Measurements from ENCODE around the gene IQCN. TPM values are rescaled to one million over a fixed set of nuclear protein-coding genes. Genes with fewer than 3 reads are reported as not detected.

The IQCN gene
- total and polyA plus RNA-seq, 12 donors = 0.17 to 7.8 (median 0.96) TPM

DNA sequence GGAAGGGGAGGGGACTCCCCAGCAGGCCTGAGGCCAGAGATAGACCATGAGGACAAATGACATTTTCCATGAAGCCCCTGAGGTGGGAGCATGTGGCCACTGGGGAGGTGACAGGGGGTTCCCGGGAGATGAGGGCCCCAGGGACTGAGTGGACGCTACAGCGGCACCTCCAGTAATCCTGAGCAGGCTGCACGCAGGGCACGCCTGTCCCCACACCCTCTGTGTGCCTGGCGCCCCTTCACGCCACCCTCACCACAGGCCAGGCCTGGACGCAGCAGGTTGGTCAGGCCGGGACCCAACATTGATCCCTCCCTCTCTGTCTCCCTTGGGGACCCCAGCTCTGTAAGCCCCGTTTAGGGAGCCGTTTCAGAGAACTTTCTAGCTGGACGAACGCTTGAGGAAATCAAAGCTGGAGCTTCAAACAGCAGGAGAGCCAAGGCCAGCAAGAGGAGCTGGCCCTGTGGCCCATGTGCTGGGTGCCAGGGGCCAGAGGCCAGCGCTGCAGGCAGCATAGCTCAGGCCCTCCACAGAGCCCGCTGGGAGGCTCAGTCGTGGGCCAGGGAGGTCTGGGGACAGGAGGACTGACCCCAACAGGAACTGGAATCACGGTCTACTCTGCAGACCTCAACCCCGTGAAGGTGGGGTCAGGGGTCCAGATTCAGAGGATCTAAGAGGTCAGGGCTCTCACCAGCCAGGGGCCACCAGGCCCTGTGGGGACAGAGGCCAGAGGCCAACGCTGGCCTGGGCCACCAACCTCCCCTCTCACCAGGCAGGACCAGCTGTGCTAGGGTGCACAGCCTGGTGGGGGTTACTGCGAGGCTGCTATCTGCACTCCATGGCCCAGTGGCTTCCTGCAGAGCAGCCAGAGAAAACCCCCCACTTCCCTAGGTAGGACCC, 34.0 kb upstream of the IQCN start:
- H3K27ac ChIP-seq = peak overlapping the region in 9 of 10 donors; percentile 14 to 100 (median 97)
- WGBS, 2 donors = 83% methylated on average over 20 of the region's 20 CpGs
- intact Hi-C loops (cut with DNase I) = no loop called here
- peaks cover 14 to 47% (median 37%) of the 10 kb centered on the region in 9 donors for H3K4me1 ChIP-seq
- H3K9me3 ChIP-seq = no peaks in the 10 kb centered on the region
- H3K36me3 ChIP-seq = peaks cover 0 to 68% (median 6%) of the 10 kb centered on the region in 9 donors
- DNase-seq (no peak), ATAC-seq (no peak)
- H3K27me3 ChIP-seq = no peaks in the 10 kb centered on the region
- H3K4me3 ChIP-seq = no peak overlapping the region
- TF ChIP-seq, protein P1, sequence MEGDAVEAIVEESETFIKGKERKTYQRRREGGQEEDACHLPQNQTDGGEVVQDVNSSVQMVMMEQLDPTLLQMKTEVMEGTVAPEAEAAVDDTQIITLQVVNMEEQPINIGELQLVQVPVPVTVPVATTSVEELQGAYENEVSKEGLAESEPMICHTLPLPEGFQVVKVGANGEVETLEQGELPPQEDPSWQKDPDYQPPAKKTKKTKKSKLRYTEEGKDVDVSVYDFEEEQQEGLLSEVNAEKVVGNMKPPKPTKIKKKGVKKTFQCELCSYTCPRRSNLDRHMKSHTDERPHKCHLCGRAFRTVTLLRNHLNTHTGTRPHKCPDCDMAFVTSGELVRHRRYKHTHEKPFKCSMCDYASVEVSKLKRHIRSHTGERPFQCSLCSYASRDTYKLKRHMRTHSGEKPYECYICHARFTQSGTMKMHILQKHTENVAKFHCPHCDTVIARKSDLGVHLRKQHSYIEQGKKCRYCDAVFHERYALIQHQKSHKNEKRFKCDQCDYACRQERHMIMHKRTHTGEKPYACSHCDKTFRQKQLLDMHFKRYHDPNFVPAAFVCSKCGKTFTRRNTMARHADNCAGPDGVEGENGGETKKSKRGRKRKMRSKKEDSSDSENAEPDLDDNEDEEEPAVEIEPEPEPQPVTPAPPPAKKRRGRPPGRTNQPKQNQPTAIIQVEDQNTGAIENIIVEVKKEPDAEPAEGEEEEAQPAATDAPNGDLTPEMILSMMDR (IDR thresholded peaks at IDR 0.05) = no peak

DNA sequence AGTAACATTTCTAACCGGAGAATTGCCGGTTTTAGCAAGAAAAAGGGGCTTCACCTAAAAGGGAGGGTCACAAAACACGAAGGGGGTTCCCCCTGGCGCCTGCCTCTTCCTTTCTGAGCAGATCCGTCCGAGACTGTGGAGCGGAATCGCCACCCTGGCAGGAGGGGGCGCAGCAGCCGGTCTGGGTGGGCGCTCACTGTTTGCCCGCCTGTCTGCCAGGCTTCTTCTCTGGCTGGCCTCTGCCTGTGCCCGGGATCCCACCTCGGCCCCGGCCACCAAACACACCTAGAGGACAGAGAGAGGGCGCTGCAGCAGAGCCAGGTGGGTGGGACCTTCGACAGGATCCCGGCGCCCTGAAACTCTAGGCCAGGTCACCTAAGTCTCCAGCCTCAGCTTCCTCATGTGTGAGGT, 33.0 kb upstream of the IQCN start:
- Histone ChIP-seq H3K27me3 (no peaks in the 10 kb centered on the region), H3K4me3 (no peak overlapping the region), H3K9me3 (no peaks in the 10 kb centered on the region), H3K36me3 (peaks cover 0 to 57% (median 6%) of the 10 kb centered on the region in 9 donors), H3K4me1 (peaks cover 24 to 55% (median 47%) of the 10 kb centered on the region in 9 donors), H3K27ac (peak overlapping the region in 9 of 10 donors; percentile 58 to 100 (median 98))
- 87 to 90% methylated on average over 19 of the region's 19 CpGs for WGBS, 2 donors
- TF ChIP-seq, protein P1 (IDR thresholded peaks at IDR 0.05) = no peak
- no peak for DNase-seq
- intact Hi-C loops (cut with DNase I) = loop anchor here in 1 of 10 donors (2.0 kb wide), 1 partner anchor 14 kb away; no protein-coding TSS in a partner anchor
- no peak for ATAC-seq

DNA sequence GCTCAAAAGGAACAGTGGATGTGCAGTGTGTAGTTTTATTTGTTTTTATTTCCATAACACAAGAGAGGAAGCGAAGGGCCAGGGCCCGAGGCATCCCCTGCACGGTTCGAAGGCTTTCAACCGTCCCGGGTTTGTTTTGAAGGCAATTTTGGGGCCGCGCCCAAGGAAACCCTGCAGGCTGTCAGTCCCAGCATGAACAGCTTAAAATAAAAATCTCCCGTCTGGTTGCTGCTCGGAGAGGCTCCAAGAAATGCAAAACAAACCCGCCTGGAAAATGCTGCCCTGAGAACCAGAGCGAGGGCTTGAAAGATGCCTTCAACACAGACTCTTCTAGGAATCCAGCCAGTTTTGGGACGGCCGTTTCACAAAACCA, 32.6 kb upstream of the IQCN start:
- TF ChIP-seq, protein P1 (IDR thresholded peaks at IDR 0.05) = no peak
- peak overlapping the region in 9 of 10 donors; percentile 58 to 100 (median 98) for H3K27ac ChIP-seq
- H3K4me3 ChIP-seq = no peak overlapping the region
- no peaks in the 10 kb centered on the region for H3K27me3 ChIP-seq
- DNase-seq (no peak), ATAC-seq (no peak)
- peaks cover 24 to 59% (median 49%) of the 10 kb centered on the region in 9 donors for H3K4me1 ChIP-seq
- H3K9me3 ChIP-seq = no peaks in the 10 kb centered on the region
- intact Hi-C loops (cut with DNase I) = loop anchor here in 1 of 10 donors (2.0 kb wide), 1 partner anchor 14 kb away; no protein-coding TSS in a partner anchor
- peaks cover 0 to 53% (median 6%) of the 10 kb centered on the region in 9 donors for H3K36me3 ChIP-seq
- 76 to 78% methylated on average over 14 of the region's 14 CpGs for WGBS, 2 donors

DNA sequence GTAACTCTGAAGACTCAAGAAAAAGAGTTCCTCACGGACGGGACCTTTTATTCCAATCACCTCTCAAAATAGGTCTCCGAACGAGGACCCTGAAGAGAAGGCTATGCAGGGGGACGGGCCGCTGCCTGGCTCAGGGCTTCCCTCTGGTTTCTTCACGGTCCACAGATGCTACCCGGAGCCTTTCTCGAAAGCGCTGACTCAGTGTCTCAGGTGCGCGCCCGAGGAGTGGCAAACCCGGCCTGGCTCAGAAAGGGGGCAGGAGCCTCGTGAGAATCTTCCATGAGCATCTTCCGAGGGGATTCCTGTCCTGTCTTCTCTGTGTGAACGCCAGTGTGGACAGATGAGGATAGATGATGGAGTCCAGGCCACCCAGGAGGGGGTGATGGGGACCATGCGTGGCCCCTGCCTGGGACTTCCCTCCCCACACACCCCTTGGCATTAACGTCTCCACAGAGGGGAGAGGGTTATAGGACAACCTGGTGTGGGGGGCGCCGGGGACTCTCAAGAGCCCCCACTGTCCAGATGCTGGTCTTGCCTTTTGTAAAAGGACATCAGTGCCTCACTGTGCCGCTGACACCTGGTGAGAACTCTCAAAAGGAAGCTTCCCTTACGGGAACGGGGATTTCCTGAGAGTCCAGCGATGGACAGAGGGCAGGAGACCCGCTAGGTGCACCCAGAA, 32.1 kb upstream of the IQCN start:
- Histone ChIP-seq H3K27me3 (no peaks in the 10 kb centered on the region), H3K27ac (peak overlapping the region; percentile 6 to 100 (median 98)), H3K4me3 (no peak overlapping the region), H3K9me3 (no peaks in the 10 kb centered on the region), H3K4me1 (peaks cover 24 to 65% (median 49%) of the 10 kb centered on the region in 9 donors), H3K36me3 (peaks cover 0 to 48% (median 6%) of the 10 kb centered on the region in 9 donors)
- WGBS, 2 donors = 85 to 87% methylated on average over 26 of the region's 26 CpGs
- TF ChIP-seq, protein P1 (IDR thresholded peaks at IDR 0.05) = no peak
- DNase-seq = no peak
- no peak for ATAC-seq
- intact Hi-C loops (cut with DNase I) = loop anchor here in 1 of 10 donors (2.0 kb wide), 1 partner anchor 14 kb away; no protein-coding TSS in a partner anchor
